Thyroid gland (tissue), 4 donors: ENCODE measurements around the gene PLCB4. TPM values are rescaled to one million over a fixed set of nuclear protein-coding genes. Genes with fewer than 3 reads are reported as not detected.

ENCODE experiments used
- DNase-seq, 2 donors: peaks; one replicate each; pipeline ENCODE4 v3.0.0-alpha.2; 2019
- H3K27ac ChIP-seq, 3 donors: fragments of 200-600 bp; sonication (generic); 1 replicate in 2 of 3; 2 replicates in 1 of 3; pipeline ENCODE4 v1.5.1; 2016 to 2019; ENCODE audit warnings: mild to moderate bottlenecking in 1 of 3, moderate library complexity in 1 of 3
- H3K27me3 ChIP-seq: fragments of 200-600 bp; sonication (generic); one replicate; pipeline ENCODE4 v1.5.1; 2019
- H3K36me3 ChIP-seq, 2 donors: fragments of 200-600 bp; sonication (generic); one replicate each; pipeline ENCODE4 v1.5.1; 2016 to 2019
- H3K4me1 ChIP-seq, 2 donors: fragments of 200-600 bp; sonication (generic); one replicate each; pipeline ENCODE4 v1.5.1; 2017 to 2019
- H3K4me3 ChIP-seq, 3 donors: fragments of 200-600 bp; sonication (generic); replicated peaks in 1 of 3; 1 replicate in 2 of 3; 2 replicates in 1 of 3; pipeline ENCODE4 v1.5.1; 2016; ENCODE audit warnings: mild to moderate bottlenecking in 1 of 3
- H3K9me3 ChIP-seq: fragments of 200-600 bp; sonication (generic); one replicate; pipeline ENCODE4 v1.5.1; 2017
- CTCF ChIP-seq, 6 experiments: fragments of 200-600 bp in 3 of 6; fragments of 450-650 bp in 3 of 6; sonication (generic) in 3 of 6; IDR thresholded peaks; one replicate each; pipeline ENCODE4 v1.5.1; 2016 to 2019; ENCODE audit warnings: antibody characterized with exemption in 6 of 6, mild to moderate bottlenecking in 2 of 6, inconsistent platforms in 1 of 6, moderate library complexity in 1 of 6
- POLR2A ChIP-seq, 2 donors: fragments of 450-650 bp; IDR thresholded peaks; one replicate each; pipeline ENCODE4 v1.6.1; 2017; ENCODE audit warnings: antibody characterized with exemption in 2 of 2, mild to moderate bottlenecking in 2 of 2, moderate library complexity in 1 of 2
- WGBS, 2 donors: methylation state at CpG; one replicate each; pipeline ENCODE4 v1.1.5; 2017; 5-methylcytosine and 5-hydroxymethylcytosine counted together
- intact Hi-C: fragments of 100-400 bp; cut with DNase I; formaldehyde crosslinking; loops from one replicate; pipeline ENCODE4 v1.15.1; 2023
- total RNA-seq, 4 donors: library from RNA; depleted of rRNA; stranded (reverse); fragments of >200 nt; gene quantifications; one replicate each; pipeline ENCODE4 v1.2.3, GENCODE V29; 2016

The PLCB4 gene
- total RNA-seq, 4 donors from 2014 or later, result 50.9 to 77.9 (median 67.9) TPM

- DNase-seq, result no peak
- H3K27ac ChIP-seq, result no peak overlapping the region
- no peaks in the 10 kb centered on the region for H3K27me3 ChIP-seq
- intact Hi-C loops, result no loop called here
- TF ChIP-seq CTCF (IDR thresholded peaks at IDR 0.05) (no peak), POLR2A (IDR thresholded peaks at IDR 0.05) (no peak)
- 92 to 95% methylated on average over 4 of the region's 4 CpGs for WGBS, 2 donors
- no peaks in the 10 kb centered on the region for H3K36me3 ChIP-seq
- peaks cover 17 to 26% of the 10 kb centered on the region in 2 donors for H3K4me1 ChIP-seq
- no peak overlapping the region for H3K4me3 ChIP-seq
- H3K9me3 ChIP-seq, result no peaks in the 10 kb centered on the region
These were observed 280.4 kb downstream of the PLCB4 start for GRCh38 chr20:9349249-9349648.

GRCh38 chr20:9352739-9353138, 283.9 kb downstream of the PLCB4 start:
- Histone ChIP-seq H3K4me3 (no peak overlapping the region), H3K27me3 (no peaks in the 10 kb centered on the region), H3K4me1 (peaks cover 6 to 12% of the 10 kb centered on the region in 2 donors), H3K9me3 (no peaks in the 10 kb centered on the region), H3K36me3 (no peaks in the 10 kb centered on the region), H3K27ac (no peak overlapping the region)
- no peak for DNase-seq
- no peak for TF ChIP-seq POLR2A (IDR thresholded peaks at IDR 0.05)
- no peak for TF ChIP-seq CTCF (IDR thresholded peaks at IDR 0.05)
- intact Hi-C loops, result no loop called here

- intact Hi-C loops, result no loop called here
- peaks cover 6 to 12% of the 10 kb centered on the region in 2 donors for H3K4me1 ChIP-seq
- H3K27ac ChIP-seq, result no peak overlapping the region
- 80% methylated on average over 2 of the region's 2 CpGs for WGBS, 2 donors
- H3K36me3 ChIP-seq, result no peaks in the 10 kb centered on the region
- TF ChIP-seq CTCF (IDR thresholded peaks at IDR 0.05) (no peak), POLR2A (IDR thresholded peaks at IDR 0.05) (no peak)
- H3K9me3 ChIP-seq, result no peaks in the 10 kb centered on the region
- no peaks in the 10 kb centered on the region for H3K27me3 ChIP-seq
- H3K4me3 ChIP-seq, result no peak overlapping the region
- DNase-seq, result peak; percentile 21 to 31
These were observed 284.5 kb downstream of the PLCB4 start for GRCh38 chr20:9353180-9353915.

DNA sequence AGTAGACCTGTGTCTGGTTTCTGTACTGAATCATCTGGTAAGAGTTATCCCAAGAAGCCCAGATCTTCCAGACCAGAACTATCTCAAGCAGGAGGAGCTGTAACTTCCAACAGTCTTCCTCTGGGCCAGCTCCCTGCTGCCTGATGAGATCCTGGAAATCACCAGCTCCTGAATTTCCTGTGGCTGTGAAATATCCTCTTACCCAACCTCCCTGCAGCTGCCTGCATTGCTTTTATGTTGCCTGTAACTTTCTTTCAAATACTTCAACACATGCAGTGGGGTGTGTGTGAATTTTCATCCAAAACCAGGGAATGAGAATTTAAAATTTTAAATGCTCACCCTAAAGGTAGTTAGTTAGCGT, 285.0 kb downstream of the PLCB4 start:
- no peaks in the 10 kb centered on the region for H3K9me3 ChIP-seq
- no peak overlapping the region for H3K27ac ChIP-seq
- TF ChIP-seq POLR2A (IDR thresholded peaks at IDR 0.05), result no peak
- TF ChIP-seq CTCF (IDR thresholded peaks at IDR 0.05), result no peak
- no peak for DNase-seq
- 94 to 97% methylated on average over 1 of the region's 1 CpG for WGBS, 2 donors
- intact Hi-C loops, result no loop called here
- no peaks in the 10 kb centered on the region for H3K27me3 ChIP-seq
- H3K36me3 ChIP-seq, result no peaks in the 10 kb centered on the region
- H3K4me3 ChIP-seq, result no peak overlapping the region
- H3K4me1 ChIP-seq, result peaks cover 6 to 12% of the 10 kb centered on the region in 2 donors

DNA sequence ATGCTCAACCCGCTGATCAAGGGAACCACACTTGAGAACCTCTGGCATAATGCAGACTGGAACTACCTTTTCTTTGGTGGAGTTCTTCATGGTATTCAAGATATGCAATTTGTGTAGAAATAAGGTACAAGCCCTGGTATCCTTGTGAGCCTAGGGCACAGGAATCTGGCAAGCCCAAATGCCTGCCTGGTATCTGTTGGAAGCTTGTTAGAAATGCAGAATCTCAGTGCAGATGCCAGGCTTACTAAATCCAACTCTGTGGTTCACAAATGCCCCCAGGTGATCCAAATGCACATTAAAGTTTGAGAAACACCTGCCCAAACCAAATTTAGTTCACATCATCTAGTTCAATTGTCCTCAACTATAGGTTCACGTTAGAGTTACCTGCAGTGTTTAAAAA, 285.7 kb downstream of the PLCB4 start:
- Histone ChIP-seq H3K36me3 (no peaks in the 10 kb centered on the region), H3K27me3 (no peaks in the 10 kb centered on the region), H3K4me3 (no peak overlapping the region), H3K27ac (no peak overlapping the region), H3K4me1 (peaks cover 6 to 14% of the 10 kb centered on the region in 2 donors), H3K9me3 (no peaks in the 10 kb centered on the region)
- TF ChIP-seq POLR2A (IDR thresholded peaks at IDR 0.05) (no peak), CTCF (IDR thresholded peaks at IDR 0.05) (no peak)
- WGBS, 2 donors, result 88 to 90% methylated on average over 2 of the region's 2 CpGs
- no peak for DNase-seq
- intact Hi-C loops, result no loop called here
